Measurements from ENCODE around the gene ING5. TPM values are rescaled to one million over a fixed set of nuclear protein-coding genes. Genes with fewer than 3 reads are reported as not detected.
A peak's percentile ranks its signal among the peaks of the same experiment; 100 is the strongest.

Gene ING5
- total and polyA plus RNA-seq, 2 donors (not counting 3 experiments of a cell fraction or from before 2014, with no cell fraction given), result 24.5 to 33.4 TPM

DNA sequence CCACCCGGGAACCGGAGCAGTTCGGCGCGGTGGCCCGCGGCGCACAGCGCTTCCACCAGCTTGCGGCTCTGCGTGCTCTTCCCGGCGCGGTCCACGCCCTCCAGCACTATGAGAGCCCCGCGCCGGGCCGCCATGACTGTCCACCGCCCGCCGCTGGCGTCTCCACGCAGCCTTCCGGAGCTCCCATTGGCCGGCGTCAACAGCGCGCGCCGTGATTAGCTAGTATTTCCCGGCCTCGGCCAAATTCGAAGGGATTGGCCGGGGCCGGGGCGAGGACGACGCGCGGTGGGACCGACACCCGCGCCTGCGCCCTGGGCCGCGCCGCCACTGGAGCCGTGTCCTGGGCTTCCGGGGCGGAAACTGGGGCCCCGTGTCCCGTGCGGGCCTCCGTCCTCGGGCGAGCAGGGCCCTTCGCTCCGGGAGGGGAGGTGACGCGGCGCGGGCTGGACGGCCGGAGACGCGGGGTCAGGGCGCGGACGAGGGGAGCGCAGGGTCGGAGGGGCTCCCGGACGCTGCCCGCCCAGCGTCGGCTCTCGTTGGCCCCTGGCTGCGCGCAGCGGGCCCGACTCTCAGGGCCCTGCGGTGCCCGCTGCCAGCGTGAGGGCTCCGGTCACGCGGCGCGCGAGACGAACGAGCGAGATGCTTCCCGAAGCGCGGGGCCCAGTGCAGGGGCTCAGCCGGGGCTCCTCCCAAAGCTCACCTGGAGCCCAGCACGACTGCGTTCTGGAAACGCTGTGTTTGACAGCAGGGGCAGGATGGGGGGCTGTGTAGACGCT lies 15.0 kb upstream of the ING5 start, which contains the start of gene DTYMK:
Gene DTYMK (minus strand): TSS at position 166 of the 776 bp plus-strand sequence. CDS start 32 bp downstream, at position 134.
- peak; percentile 94 for FAIRE-seq
- DNase-seq (ENCODE audit: low read depth, low spot score), result peak; percentile 96
- dilution Hi-C loops (cut with MboI; ENCODE audit: extremely low pct_ligation_motif_present, low sequenced_read_pairs) (no loop called here), intact Hi-C loops (cut with micrococcal nuclease) (loop anchor here (1.0 to 5.0 kb wide), 6 partner anchors 14 to 331 kb away; partner anchors contain the start of genes ATG4B, D2HGDH, FARP2 and THAP4)
- TF ChIP-seq, protein P1, sequence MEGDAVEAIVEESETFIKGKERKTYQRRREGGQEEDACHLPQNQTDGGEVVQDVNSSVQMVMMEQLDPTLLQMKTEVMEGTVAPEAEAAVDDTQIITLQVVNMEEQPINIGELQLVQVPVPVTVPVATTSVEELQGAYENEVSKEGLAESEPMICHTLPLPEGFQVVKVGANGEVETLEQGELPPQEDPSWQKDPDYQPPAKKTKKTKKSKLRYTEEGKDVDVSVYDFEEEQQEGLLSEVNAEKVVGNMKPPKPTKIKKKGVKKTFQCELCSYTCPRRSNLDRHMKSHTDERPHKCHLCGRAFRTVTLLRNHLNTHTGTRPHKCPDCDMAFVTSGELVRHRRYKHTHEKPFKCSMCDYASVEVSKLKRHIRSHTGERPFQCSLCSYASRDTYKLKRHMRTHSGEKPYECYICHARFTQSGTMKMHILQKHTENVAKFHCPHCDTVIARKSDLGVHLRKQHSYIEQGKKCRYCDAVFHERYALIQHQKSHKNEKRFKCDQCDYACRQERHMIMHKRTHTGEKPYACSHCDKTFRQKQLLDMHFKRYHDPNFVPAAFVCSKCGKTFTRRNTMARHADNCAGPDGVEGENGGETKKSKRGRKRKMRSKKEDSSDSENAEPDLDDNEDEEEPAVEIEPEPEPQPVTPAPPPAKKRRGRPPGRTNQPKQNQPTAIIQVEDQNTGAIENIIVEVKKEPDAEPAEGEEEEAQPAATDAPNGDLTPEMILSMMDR (IDR thresholded peaks at IDR 0.05; ENCODE audit: extremely low read depth in 1 of 2, insufficient read depth in 1 of 2, low read depth in 1 of 2, low read length in 2 of 2), result no peak
- TF ChIP-seq POLR2AphosphoS5 (IDR thresholded peaks at IDR 0.05; ENCODE audit: insufficient read depth, low read depth, low read length) (peak; percentile 96), POLR2A (IDR thresholded peaks at IDR 0.05; ENCODE audit: low read depth, low read length) (peak; percentile 91), FOS (IDR thresholded peaks at IDR 0.05; ENCODE audit: borderline replicate concordance, insufficient read depth, low read length) (no peak)
- TF ChIP-seq, protein P2, sequence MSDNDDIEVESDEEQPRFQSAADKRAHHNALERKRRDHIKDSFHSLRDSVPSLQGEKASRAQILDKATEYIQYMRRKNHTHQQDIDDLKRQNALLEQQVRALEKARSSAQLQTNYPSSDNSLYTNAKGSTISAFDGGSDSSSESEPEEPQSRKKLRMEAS (IDR thresholded peaks at IDR 0.05; ENCODE audit: insufficient read depth, insufficient read length), result peak; percentile 12
- Histone ChIP-seq H3K36me3 (ENCODE audit: control insufficient read depth in 2 of 2, extremely low read depth in 1 of 2, insufficient read depth in 2 of 2, low read length in 2 of 2) (peaks cover 6 to 12% of the 10 kb centered on the region in 2 experiments), H3K9ac (replicated peaks; ENCODE audit: extremely low read depth, insufficient read depth, low read length) (peak within 1 kb of the TSS; percentile 87), H3K79me2 (ENCODE audit: control insufficient read depth, insufficient read depth, low read length) (peaks cover 46% of the 10 kb centered on the region), H3K4me3 (replicated peaks in 1 of 3; ENCODE audit: insufficient read depth in 1 of 3, low read depth in 1 of 3, low read length in 3 of 3) (peak within 1 kb of the TSS; percentile 90 to 93 (median 92)), H4K20me1 (replicated peaks; ENCODE audit: control insufficient read depth, extremely low read depth, insufficient read depth, low read length) (no peaks in the 10 kb centered on the region), H3K4me1 (ENCODE audit: control insufficient read depth, extremely low read depth, insufficient read depth, low read length) (peaks cover 13% of the 10 kb centered on the region), H3K4me2 (ENCODE audit: insufficient read depth, low read length) (peak within 1 kb of the TSS; percentile 93), H3K9me1 (replicated peaks; ENCODE audit: control insufficient read depth, extremely low read depth, insufficient read depth, low read length) (no peaks in the 10 kb centered on the region), H3K27me3 (ENCODE audit: control insufficient read depth in 2 of 2, insufficient read depth in 2 of 2, low read length in 2 of 2) (no peaks in the 10 kb centered on the region), H3K27ac (ENCODE audit: insufficient read depth, low read depth, low read length) (peak within 1 kb of the TSS; percentile 75), H2AFZ (ENCODE audit: low read depth, low read length) (peak within 1 kb of the TSS; percentile 93), H3K9me3 (replicated peaks; ENCODE audit: control insufficient read depth, insufficient read depth, low read length) (no peaks in the 10 kb centered on the region)
- CTCF ChIA-PET, result interaction anchor here (0.6 to 1.4 kb wide), 8 partner anchors 14 to 207 kb away, joined by 3 to 5 read pairs (median 4); partner anchors contain the start of genes D2HGDH and ING5
- POLR2A ChIA-PET, result interaction anchor here (1.6 kb wide), 1 partner anchor 15 kb away, joined by 6 read pairs; the partner anchor contains the start of gene ING5
- TSS peak; percentile 50 for BruUV-seq (replicated peaks)

Measured in endothelial cell of umbilical vein (primary cell).